Astrocyte (in vitro differentiated cells and primary cell): ENCODE results near the gene EXOC6. TPM values are rescaled to one million over a fixed set of nuclear protein-coding genes. Genes with fewer than 3 reads are reported as not detected.

Experiments used
- DNase-seq: peaks from one replicate; pipeline ENCODE4 v3.0.0-alpha.2; 2010; ENCODE audit warnings: low read depth
- FAIRE-seq: peaks from 2 replicates; lab custom pipeline; 2011; peaks lifted over from hg19 to GRCh38; lab: Jason Lieb, UNC
- H2AFZ ChIP-seq: 2 replicates; pipeline ENCODE4 v1.6.0; 2012; ENCODE audit warnings: low read depth, low read length, inconsistent platforms
- H3K27ac ChIP-seq: 2 replicates; pipeline ENCODE4 v1.5.1; 2011; ENCODE audit warnings: low read depth, low read length, inconsistent platforms
- H3K27me3 ChIP-seq: 2 replicates; pipeline ENCODE4 v1.6.0; 2011; ENCODE audit warnings: low read length, inconsistent platforms; ENCODE audit not compliant: insufficient read depth
- H3K36me3 ChIP-seq: 2 replicates; pipeline ENCODE4 v1.5.1; 2011; ENCODE audit warnings: low read length, inconsistent platforms; ENCODE audit not compliant: insufficient read depth
- H3K4me1 ChIP-seq: 2 replicates; pipeline ENCODE4 v1.5.1; 2011; ENCODE audit warnings: low read length, inconsistent platforms; ENCODE audit not compliant: insufficient read depth
- H3K4me2 ChIP-seq: 2 replicates; pipeline ENCODE4 v1.6.0; 2012; ENCODE audit warnings: low read length, inconsistent platforms
- H3K4me3 ChIP-seq: 2 replicates; pipeline ENCODE4 v1.5.1; 2011; ENCODE audit warnings: low read depth, mild to moderate bottlenecking, low read length, inconsistent platforms; ENCODE audit not compliant: insufficient read depth
- H3K79me2 ChIP-seq: 2 replicates; pipeline ENCODE4 v1.6.0; 2012; ENCODE audit warnings: mild to moderate bottlenecking, low read length, inconsistent platforms; ENCODE audit not compliant: insufficient read depth
- H3K9ac ChIP-seq: 2 replicates; pipeline ENCODE4 v1.6.0; 2012; ENCODE audit warnings: mild to moderate bottlenecking, low read length, inconsistent platforms
- H3K9me3 ChIP-seq: 2 replicates; pipeline ENCODE4 v1.5.1; 2012; ENCODE audit warnings: low read depth, mild to moderate bottlenecking, low read length, inconsistent platforms; ENCODE audit not compliant: insufficient read depth
- H4K20me1 ChIP-seq: 2 replicates; pipeline ENCODE4 v1.6.0; 2012; ENCODE audit warnings: low read length, inconsistent platforms; ENCODE audit not compliant: insufficient read depth
- H3K27ac Mint-ChIP-seq: one replicate; pipeline ENCODE4 v1.8.0; 2021; ENCODE audit warnings: mild to moderate bottlenecking, mixed read lengths; ENCODE audit not compliant: unreplicated experiment
- H3K27me3 Mint-ChIP-seq: one replicate; pipeline ENCODE4 v1.8.0; 2021; ENCODE audit warnings: low read depth, mixed read lengths; ENCODE audit not compliant: unreplicated experiment
- H3K36me3 Mint-ChIP-seq: one replicate; pipeline ENCODE4 v1.8.0; 2021; ENCODE audit warnings: low read depth, mixed read lengths; ENCODE audit not compliant: unreplicated experiment
- H3K4me1 Mint-ChIP-seq: one replicate; pipeline ENCODE4 v1.8.0; 2021; ENCODE audit warnings: low read depth, mixed read lengths; ENCODE audit not compliant: unreplicated experiment
- H3K4me3 Mint-ChIP-seq: one replicate; pipeline ENCODE4 v1.8.0; 2021; ENCODE audit warnings: mild to moderate bottlenecking, moderate library complexity, mixed read lengths; ENCODE audit not compliant: unreplicated experiment
- H3K9me3 Mint-ChIP-seq: one replicate; pipeline ENCODE4 v1.8.0; 2021; ENCODE audit warnings: mild to moderate bottlenecking, mixed read lengths; ENCODE audit not compliant: unreplicated experiment
- EZH2 ChIP-seq: IDR thresholded peaks from 2 replicates; pipeline ENCODE4 v1.6.1; 2012; ENCODE audit warnings: mild to moderate bottlenecking, low read length, inconsistent platforms; ENCODE audit not compliant: insufficient read depth
- total RNA-seq: library from RNA; stranded (reverse); gene quantifications from 2 replicates; pipeline ENCODE4 v1.2.1, GENCODE V29; 2021
- TF ChIP-seq, protein P1 (sequence below): IDR thresholded peaks from 2 replicates; pipeline ENCODE4 v1.5.1; 2011; ENCODE audit warnings: low read depth, mild to moderate bottlenecking, inconsistent platforms, low read length, moderate library complexity; ENCODE audit not compliant: insufficient read depth

Gene EXOC6
- total RNA-seq, 1 donor from 2014 or later = 4.9 TPM

DNA sequence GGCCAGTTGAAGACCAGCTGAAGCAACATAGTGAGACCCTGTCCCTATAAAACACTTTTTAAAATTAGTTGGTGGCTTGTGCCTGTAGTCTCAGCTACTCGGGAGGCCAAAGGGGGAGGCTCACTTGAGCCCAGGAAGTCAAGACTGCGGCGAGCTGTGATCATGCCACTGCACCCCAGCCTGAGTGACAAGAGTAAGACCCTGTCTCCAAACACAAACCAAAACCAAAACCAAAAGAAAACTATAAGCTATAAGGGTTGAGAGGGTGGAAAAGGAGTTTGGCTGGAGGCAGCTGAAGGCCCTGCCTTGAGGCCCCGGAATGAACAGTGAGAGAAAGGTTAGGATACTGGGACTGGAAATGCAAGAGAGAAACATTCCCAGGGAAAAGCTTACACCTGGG is 10.9 kb upstream of the EXOC6 start:
- H3K79me2 ChIP-seq = no peaks in the 10 kb centered on the region
- peaks cover 1% of the 10 kb centered on the region for H3K36me3 Mint-ChIP-seq
- no peak overlapping the region for H3K9ac ChIP-seq
- no peak for FAIRE-seq
- no peak overlapping the region for H3K27ac ChIP-seq
- H3K27ac Mint-ChIP-seq = no peak overlapping the region
- no peaks in the 10 kb centered on the region for H3K27me3 Mint-ChIP-seq
- no peak for DNase-seq
- peaks cover 16% of the 10 kb centered on the region for H3K4me1 ChIP-seq
- no peaks in the 10 kb centered on the region for H3K27me3 ChIP-seq
- H2AFZ ChIP-seq = no peak overlapping the region
- no peaks in the 10 kb centered on the region for H3K4me1 Mint-ChIP-seq
- H3K9me3 Mint-ChIP-seq = no peaks in the 10 kb centered on the region
- no peaks in the 10 kb centered on the region for H4K20me1 ChIP-seq
- no peak overlapping the region for H3K4me3 Mint-ChIP-seq
- H3K4me2 ChIP-seq = no peak overlapping the region
- no peak overlapping the region for H3K4me3 ChIP-seq
- no peaks in the 10 kb centered on the region for H3K9me3 ChIP-seq
- H3K36me3 ChIP-seq = no peaks in the 10 kb centered on the region
- TF ChIP-seq, protein P1, sequence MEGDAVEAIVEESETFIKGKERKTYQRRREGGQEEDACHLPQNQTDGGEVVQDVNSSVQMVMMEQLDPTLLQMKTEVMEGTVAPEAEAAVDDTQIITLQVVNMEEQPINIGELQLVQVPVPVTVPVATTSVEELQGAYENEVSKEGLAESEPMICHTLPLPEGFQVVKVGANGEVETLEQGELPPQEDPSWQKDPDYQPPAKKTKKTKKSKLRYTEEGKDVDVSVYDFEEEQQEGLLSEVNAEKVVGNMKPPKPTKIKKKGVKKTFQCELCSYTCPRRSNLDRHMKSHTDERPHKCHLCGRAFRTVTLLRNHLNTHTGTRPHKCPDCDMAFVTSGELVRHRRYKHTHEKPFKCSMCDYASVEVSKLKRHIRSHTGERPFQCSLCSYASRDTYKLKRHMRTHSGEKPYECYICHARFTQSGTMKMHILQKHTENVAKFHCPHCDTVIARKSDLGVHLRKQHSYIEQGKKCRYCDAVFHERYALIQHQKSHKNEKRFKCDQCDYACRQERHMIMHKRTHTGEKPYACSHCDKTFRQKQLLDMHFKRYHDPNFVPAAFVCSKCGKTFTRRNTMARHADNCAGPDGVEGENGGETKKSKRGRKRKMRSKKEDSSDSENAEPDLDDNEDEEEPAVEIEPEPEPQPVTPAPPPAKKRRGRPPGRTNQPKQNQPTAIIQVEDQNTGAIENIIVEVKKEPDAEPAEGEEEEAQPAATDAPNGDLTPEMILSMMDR = no peak
- TF ChIP-seq EZH2 = no peak

DNA sequence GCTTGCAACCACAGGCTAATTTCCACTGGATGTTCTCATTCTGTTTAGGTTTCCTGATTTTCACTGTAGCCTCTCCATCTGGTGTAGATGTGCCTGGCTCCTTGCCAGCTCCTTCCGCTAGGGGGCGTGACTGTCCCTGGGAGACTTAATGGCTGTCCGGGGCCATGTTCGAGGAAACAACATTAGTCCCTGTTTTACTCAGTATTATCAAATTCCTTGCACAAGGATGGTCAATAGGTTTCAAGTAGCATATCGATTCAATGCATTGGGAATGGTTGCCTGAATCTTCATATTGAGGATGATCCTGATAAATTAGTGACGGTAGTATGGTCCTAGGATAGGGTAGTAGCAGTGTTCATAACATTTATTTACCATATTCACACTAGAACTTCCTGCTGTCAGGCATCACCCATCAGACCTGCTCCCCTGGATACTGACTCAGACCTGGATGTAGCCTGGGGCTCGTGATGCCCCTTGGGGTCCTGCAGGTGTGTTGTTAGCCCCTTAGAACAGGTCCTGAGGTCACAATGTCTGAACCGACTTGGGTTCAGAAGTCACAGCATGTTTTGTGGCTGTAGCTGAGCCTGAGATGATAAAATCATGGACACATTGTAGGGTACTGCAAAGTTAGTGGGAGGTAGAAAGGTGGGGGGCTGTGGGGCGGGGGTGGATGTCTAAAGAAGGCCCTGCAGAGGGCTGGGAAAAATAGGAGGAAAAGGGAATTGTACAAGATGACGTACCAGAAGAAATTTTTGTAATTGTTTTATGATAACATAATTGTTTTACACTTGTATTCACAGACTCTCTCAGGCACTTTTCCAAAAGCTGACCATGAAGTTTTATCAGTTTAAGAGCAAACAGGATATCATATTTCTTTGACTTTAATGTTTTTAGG is 8.9 kb upstream of the EXOC6 start:
- FAIRE-seq (no peak), DNase-seq (peak; percentile 64)
- H3K27ac ChIP-seq = no peak overlapping the region
- H3K27ac Mint-ChIP-seq = no peak overlapping the region
- no peaks in the 10 kb centered on the region for H3K36me3 ChIP-seq
- H4K20me1 ChIP-seq = no peaks in the 10 kb centered on the region
- H3K4me3 Mint-ChIP-seq = no peak overlapping the region
- H3K4me2 ChIP-seq = peak overlapping the region; percentile 29
- no peaks in the 10 kb centered on the region for H3K9me3 ChIP-seq
- H3K4me3 ChIP-seq = no peak overlapping the region
- peaks cover 12% of the 10 kb centered on the region for H3K4me1 ChIP-seq
- TF ChIP-seq, protein P1 = peak; percentile 5
- no peak for TF ChIP-seq EZH2
- no peak overlapping the region for H2AFZ ChIP-seq
- no peaks in the 10 kb centered on the region for H3K79me2 ChIP-seq
- no peaks in the 10 kb centered on the region for H3K9me3 Mint-ChIP-seq
- no peaks in the 10 kb centered on the region for H3K36me3 Mint-ChIP-seq
- no peak overlapping the region for H3K9ac ChIP-seq
- no peaks in the 10 kb centered on the region for H3K27me3 ChIP-seq
- no peaks in the 10 kb centered on the region for H3K27me3 Mint-ChIP-seq
- H3K4me1 Mint-ChIP-seq = no peaks in the 10 kb centered on the region

DNA sequence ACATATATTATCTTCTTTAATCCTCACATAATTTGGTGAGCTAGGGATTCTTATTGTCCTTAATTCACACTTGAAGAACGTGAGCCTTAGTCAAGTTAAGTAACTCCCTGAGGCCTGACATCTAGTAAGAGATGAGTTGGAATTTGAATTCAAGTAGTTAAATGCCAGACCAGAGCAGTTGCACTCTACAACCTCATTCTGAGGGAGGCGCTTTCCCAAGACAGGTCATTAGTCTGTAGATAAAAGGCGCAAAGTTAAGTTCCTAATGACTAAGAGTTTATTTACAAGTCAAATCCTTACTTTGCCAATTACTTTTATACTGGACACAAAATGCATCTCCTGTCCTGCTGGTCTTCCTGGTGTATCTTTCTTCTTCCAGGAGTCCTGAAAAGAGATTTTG is 3.6 kb upstream of the EXOC6 start:
- DNase-seq (no peak), FAIRE-seq (no peak)
- no peaks in the 10 kb centered on the region for H3K79me2 ChIP-seq
- TF ChIP-seq, protein P1 = no peak
- no peak for TF ChIP-seq EZH2
- H3K9me3 Mint-ChIP-seq = peaks cover 10% of the 10 kb centered on the region
- no peaks in the 10 kb centered on the region for H3K9me3 ChIP-seq
- no peak overlapping the region for H3K4me2 ChIP-seq
- no peak overlapping the region for H3K4me3 ChIP-seq
- H3K4me1 Mint-ChIP-seq = no peaks in the 10 kb centered on the region
- H3K27ac ChIP-seq = no peak overlapping the region
- H3K36me3 ChIP-seq = no peaks in the 10 kb centered on the region
- H3K4me1 ChIP-seq = no peaks in the 10 kb centered on the region
- no peaks in the 10 kb centered on the region for H3K36me3 Mint-ChIP-seq
- no peak overlapping the region for H3K27ac Mint-ChIP-seq
- H3K27me3 Mint-ChIP-seq = no peaks in the 10 kb centered on the region
- H3K27me3 ChIP-seq = no peaks in the 10 kb centered on the region
- no peak overlapping the region for H2AFZ ChIP-seq
- H4K20me1 ChIP-seq = no peaks in the 10 kb centered on the region
- no peak overlapping the region for H3K4me3 Mint-ChIP-seq
- H3K9ac ChIP-seq = no peak overlapping the region
